HG03039 (cell line): ENCODE results near the gene SLC41A2.
"Not testable (repeated sequence)": the region's sequence is repeated elsewhere in the genome, so short reads cannot be mapped to it uniquely, and the experiment has no call there.

Source experiments
- ATAC-seq: cut with Tn5 transposase; IDR thresholded peaks from one replicate; pipeline ENCODE4 v1.9.1; 2021; ENCODE audit warnings: mild to moderate bottlenecking, moderate library complexity; ENCODE audit not compliant: unreplicated experiment

SLC41A2 gene

GRCh38 chr12:104958001-104958804 lies at the start of gene SLC41A2:
Gene SLC41A2 (minus strand): TSS chr12:104958290. CDS start chr12:104928527, 29,763 bp downstream.
- ATAC-seq, result peak; percentile 69

GRCh38 chr12:105001476-105001875 lies 43.4 kb upstream of the SLC41A2 start:
- ATAC-seq, result no peak

GRCh38 chr12:104999347-104999685 lies 41.2 kb upstream of the SLC41A2 start:
- ATAC-seq, result no peak

GRCh38 chr12:104998423-104999346 lies 40.6 kb upstream of the SLC41A2 start:
- ATAC-seq, result no peak

- ATAC-seq, result no peak
Observed at GRCh38 chr12:104997541-104997940, 39.5 kb upstream of the SLC41A2 start.

GRCh38 chr12:104994336-104994735 lies 36.2 kb upstream of the SLC41A2 start:
- ATAC-seq, result no peak

GRCh38 chr12:104991565-104992128 lies 33.6 kb upstream of the SLC41A2 start:
- ATAC-seq, result no peak

- no peak for ATAC-seq
Observed at GRCh38 chr12:104990950-104991349, 32.9 kb upstream of the SLC41A2 start.

- ATAC-seq, result peak; percentile 98
Observed at GRCh38 chr12:104986022-104986941, 28.2 kb upstream of the SLC41A2 start, which contains the start of gene NOPCHAP1. Gene NOPCHAP1 (plus strand): TSS chr12:104986316. CDS start chr12:104986353, 37 bp downstream.

- ATAC-seq, result no peak
Observed at GRCh38 chr12:104985206-104985605, 27.1 kb upstream of the SLC41A2 start.

GRCh38 chr12:104977688-104978087 lies 19.6 kb upstream of the SLC41A2 start:
- ATAC-seq, result not testable (repeated sequence)

- no peak for ATAC-seq
Observed at GRCh38 chr12:104976703-104977102, 18.6 kb upstream of the SLC41A2 start.

- ATAC-seq, result no peak
Observed at GRCh38 chr12:104975587-104976343, 17.7 kb upstream of the SLC41A2 start.

- peak; percentile 88 for ATAC-seq
Observed at GRCh38 chr12:104974626-104975290, 16.7 kb upstream of the SLC41A2 start.

- ATAC-seq, result no peak
Observed at GRCh38 chr12:104973250-104973649, 15.2 kb upstream of the SLC41A2 start.

- ATAC-seq, result no peak
Observed at GRCh38 chr12:104971306-104971705, 13.2 kb upstream of the SLC41A2 start.

GRCh38 chr12:104969343-104969742 lies 11.3 kb upstream of the SLC41A2 start:
- ATAC-seq, result no peak

GRCh38 chr12:104966677-104967076 lies 8.6 kb upstream of the SLC41A2 start:
- peak; percentile 68 for ATAC-seq

GRCh38 chr12:104964856-104965205 lies 6.7 kb upstream of the SLC41A2 start:
- ATAC-seq, result no peak
